SU-DHL-6 (cell line): ENCODE data around the gene MICAL2.

ENCODE experiments used
- H2AFZ ChIP-seq: fragments of 200-600 bp; sonication (generic); 2 replicates; pipeline ENCODE4 v1.6.1; 2014; ENCODE audit warnings: low read depth, mild to moderate bottlenecking, moderate library complexity, mixed read lengths, antibody characterized with exemption, low read length; ENCODE audit not compliant: severe bottlenecking
- H3F3A ChIP-seq: fragments of 200-600 bp; shearing (Covaris generic); 2 replicates; pipeline ENCODE4 v1.6.0; 2016; ENCODE audit warnings: antibody characterized with exemption, mild to moderate bottlenecking; ENCODE audit not compliant: insufficient read depth
- H3K27ac ChIP-seq: fragments of 200-600 bp; sonication (generic); 2 replicates; pipeline ENCODE4 v1.5.1; 2016; ENCODE audit warnings: low read depth, mild to moderate bottlenecking, low read length, moderate library complexity, mixed read lengths
- H3K27me3 ChIP-seq: fragments of 200-600 bp; sonication (generic), shearing (Covaris generic); 2 replicates; pipeline ENCODE4 v1.6.0; 2014; ENCODE audit warnings: mild to moderate bottlenecking, low read length
- H3K36me3 ChIP-seq: fragments of 200-600 bp; sonication (generic); 2 replicates; pipeline ENCODE4 v1.6.1; 2014; ENCODE audit warnings: mild to moderate bottlenecking, low read length, mixed read lengths
- H3K4me2 ChIP-seq: fragments of 300-600, 200-600 bp; shearing (Covaris generic), sonication (generic); 2 replicates; pipeline ENCODE4 v1.6.0; 2014; ENCODE audit warnings: low read length, low read depth, mild to moderate bottlenecking; ENCODE audit not compliant: poor library complexity, severe bottlenecking
- H3K4me3 ChIP-seq: fragments of 200-600 bp; sonication (generic); 2 replicates; pipeline ENCODE4 v1.5.1; 2014; ENCODE audit warnings: antibody characterized with exemption, low read length, mild to moderate bottlenecking, mixed read lengths; ENCODE audit not compliant: insufficient read depth, poor library complexity, severe bottlenecking
- H3K79me2 ChIP-seq: fragments of 200-600 bp; sonication (generic); 2 replicates; pipeline ENCODE4 v1.6.1; 2014; ENCODE audit warnings: mild to moderate bottlenecking, low read length, moderate library complexity; ENCODE audit not compliant: insufficient read depth
- H3K9ac ChIP-seq: fragments of 200-600 bp; sonication (generic); 2 replicates; pipeline ENCODE4 v1.7.0; 2014; ENCODE audit warnings: mild to moderate bottlenecking, low read length
- H3K9me2 ChIP-seq: fragments of 200-600 bp; sonication (generic); replicated peaks from 2 replicates; pipeline ENCODE4 v1.6.1; 2014; ENCODE audit warnings: low read length; ENCODE audit not compliant: insufficient read depth
- H3K9me3 ChIP-seq: fragments of 200-600 bp; sonication (generic); 2 replicates; pipeline ENCODE4 v1.6.1; 2014; ENCODE audit warnings: low read length, mixed read lengths; ENCODE audit not compliant: insufficient read depth
- H4K20me1 ChIP-seq: fragments of 200-600 bp; sonication (generic); 2 replicates; pipeline ENCODE4 v1.6.1; 2014; ENCODE audit warnings: low read depth, mild to moderate bottlenecking, antibody characterized with exemption, low read length, moderate library complexity, mixed read lengths
- CTCF ChIP-seq: fragments of 200-600 bp; sonication (generic); IDR thresholded peaks from one replicate; pipeline ENCODE4 v1.5.1; 2017; ENCODE audit warnings: antibody characterized with exemption, mild to moderate bottlenecking, low read length, moderate library complexity; ENCODE audit not compliant: insufficient read depth, poor library complexity, severe bottlenecking
- EZH2phosphoT487 ChIP-seq: fragments of 200-600 bp; sonication (generic), shearing (Covaris generic); conservative IDR thresholded peaks from 2 replicates; pipeline ENCODE4 v1.6.1; 2018; ENCODE audit warnings: mild to moderate bottlenecking, antibody characterized with exemption, low read length, moderate library complexity, mixed read lengths

The MICAL2 gene

GRCh38 chr11:12103411-12104225 is 6.8 kb upstream of the MICAL2 start:
- Histone ChIP-seq H3K36me3 (no peaks in the 10 kb centered on the region), H3K4me3 (no peak overlapping the region), H3K9me2 (no peaks in the 10 kb centered on the region), H2AFZ (no peak overlapping the region), H3K9ac (no peak overlapping the region), H3K9me3 (no peaks in the 10 kb centered on the region), H4K20me1 (no peaks in the 10 kb centered on the region), H3F3A (no peaks in the 10 kb centered on the region), H3K27me3 (no peaks in the 10 kb centered on the region), H3K27ac (no peak overlapping the region), H3K79me2 (no peaks in the 10 kb centered on the region), H3K4me2 (no peak overlapping the region)
- TF ChIP-seq EZH2phosphoT487 (no peak), CTCF (no peak)

GRCh38 chr11:12105471-12105870 is 4.9 kb upstream of the MICAL2 start:
- no peak overlapping the region for H3K4me2 ChIP-seq
- no peaks in the 10 kb centered on the region for H3K36me3 ChIP-seq
- no peaks in the 10 kb centered on the region for H3K27me3 ChIP-seq
- no peaks in the 10 kb centered on the region for H3K9me3 ChIP-seq
- H3K9ac ChIP-seq: no peak overlapping the region
- no peak overlapping the region for H3K4me3 ChIP-seq
- H2AFZ ChIP-seq: no peak overlapping the region
- H3K79me2 ChIP-seq: no peaks in the 10 kb centered on the region
- H4K20me1 ChIP-seq: no peaks in the 10 kb centered on the region
- no peak overlapping the region for H3K27ac ChIP-seq
- no peaks in the 10 kb centered on the region for H3K9me2 ChIP-seq
- no peaks in the 10 kb centered on the region for H3F3A ChIP-seq
- TF ChIP-seq CTCF (no peak), EZH2phosphoT487 (no peak)

- Histone ChIP-seq H3K4me2 (no peak overlapping the region), H3K4me3 (no peak overlapping the region), H4K20me1 (no peaks in the 10 kb centered on the region), H3K9ac (no peak overlapping the region), H3K79me2 (no peaks in the 10 kb centered on the region), H3K9me3 (no peaks in the 10 kb centered on the region), H2AFZ (no peak overlapping the region), H3F3A (no peaks in the 10 kb centered on the region), H3K27me3 (no peaks in the 10 kb centered on the region), H3K9me2 (no peaks in the 10 kb centered on the region), H3K36me3 (no peaks in the 10 kb centered on the region), H3K27ac (no peak overlapping the region)
- TF ChIP-seq EZH2phosphoT487: no peak
- TF ChIP-seq CTCF: no peak
Observed at GRCh38 chr11:12106101-12106500, 4.3 kb upstream of the MICAL2 start.
